Limb (tissue), 2 donors: ENCODE measurements around the gene EHMT1.
"Not testable (repeated sequence)": the region's sequence is repeated elsewhere in the genome, so short reads cannot be mapped to it uniquely, and the experiment has no call there.

ENCODE experiments used
- DNase-seq, 2 donors: peaks; one replicate each; pipeline ENCODE4 v3.0.0-alpha.2; 2016; ENCODE audit errors: extremely low spot score in 2 of 2

Gene EHMT1

GRCh38 chr9:137590469-137591383, 28.1 kb upstream of the EHMT1 start, which contains the start of gene ZMYND19:
Gene ZMYND19, minus strand, starts transcription at chr9:137590512. Its CDS starts 249 bp downstream, at chr9:137590263.
- peak; percentile 94 to 96 for DNase-seq

DNA sequence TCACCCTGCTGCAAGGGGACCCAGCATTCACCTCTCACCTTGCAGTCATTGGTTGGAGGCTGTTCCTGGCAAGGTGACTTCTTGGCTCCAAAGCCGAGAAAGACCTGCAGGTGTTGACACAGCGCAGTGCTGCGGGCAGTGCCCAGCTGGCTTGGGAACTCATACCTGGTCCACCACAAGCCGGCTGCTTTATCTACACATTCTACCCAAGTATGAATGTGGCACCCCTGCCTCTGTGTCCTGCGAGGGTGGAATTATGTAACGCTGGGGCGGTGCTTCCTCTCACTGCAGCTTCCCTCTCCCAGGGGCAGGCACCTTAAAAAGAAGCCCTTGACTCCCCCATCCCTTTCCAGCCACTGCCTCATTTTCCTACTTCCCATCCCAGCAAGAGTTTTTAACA, 26.0 kb upstream of the EHMT1 start:
- no peak for DNase-seq

GRCh38 chr9:137593176-137593575, 25.6 kb upstream of the EHMT1 start:
- DNase-seq, result no peak

GRCh38 chr9:137596577-137596976, 22.2 kb upstream of the EHMT1 start:
- not testable (repeated sequence) for DNase-seq

DNA sequence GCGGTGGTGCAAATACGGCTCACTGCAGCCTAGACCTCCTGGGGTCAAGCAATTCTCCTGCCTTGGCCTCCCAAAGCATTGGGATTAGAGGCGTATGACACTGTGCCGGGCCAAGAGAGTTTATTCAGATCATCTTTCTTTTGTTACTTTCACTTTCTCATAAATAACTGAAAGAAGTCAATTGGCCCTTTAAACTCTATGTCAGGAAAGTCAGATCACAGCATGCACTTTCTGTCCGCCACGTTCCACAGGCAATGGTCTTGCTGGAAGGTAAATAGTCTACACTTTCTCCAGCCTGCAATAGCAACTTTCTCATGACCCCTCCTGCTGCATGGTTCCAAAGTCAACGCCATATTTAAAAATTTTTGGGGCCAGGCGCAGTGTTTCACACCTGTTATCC, 19.9 kb upstream of the EHMT1 start:
- no peak for DNase-seq

DNA sequence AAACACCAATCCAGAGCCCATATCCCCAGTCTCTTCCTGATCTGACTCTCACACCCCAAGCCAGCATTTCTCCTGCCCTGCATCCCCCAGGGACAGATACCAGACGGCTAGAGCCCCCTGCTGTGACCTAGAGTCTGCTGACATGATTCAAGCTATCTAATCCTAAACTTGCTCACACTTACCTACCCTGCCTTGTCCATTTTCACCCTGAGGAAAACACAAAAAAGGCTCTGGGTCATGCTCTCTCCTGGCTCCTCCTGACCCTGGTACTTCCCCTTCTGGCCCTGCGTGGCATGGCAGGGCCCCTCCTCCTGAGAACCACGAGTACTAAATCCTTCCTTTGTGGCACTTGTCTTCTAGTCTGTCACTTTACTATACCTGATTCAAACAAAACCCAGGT, 16.1 kb upstream of the EHMT1 start:
- DNase-seq, result no peak

GRCh38 chr9:137603879-137604278, 14.9 kb upstream of the EHMT1 start:
- DNase-seq, result no peak

GRCh38 chr9:137604345-137605086, 14.3 kb upstream of the EHMT1 start:
- DNase-seq, result no peak

- DNase-seq, result peak; percentile 86 to 99
These were observed 13.4 kb upstream of the EHMT1 start, which contains the start of gene ARRDC1 for GRCh38 chr9:137605121-137606004. Gene ARRDC1, plus strand, starts transcription at chr9:137605686. Its CDS starts 32 bp downstream, at chr9:137605718.

DNA sequence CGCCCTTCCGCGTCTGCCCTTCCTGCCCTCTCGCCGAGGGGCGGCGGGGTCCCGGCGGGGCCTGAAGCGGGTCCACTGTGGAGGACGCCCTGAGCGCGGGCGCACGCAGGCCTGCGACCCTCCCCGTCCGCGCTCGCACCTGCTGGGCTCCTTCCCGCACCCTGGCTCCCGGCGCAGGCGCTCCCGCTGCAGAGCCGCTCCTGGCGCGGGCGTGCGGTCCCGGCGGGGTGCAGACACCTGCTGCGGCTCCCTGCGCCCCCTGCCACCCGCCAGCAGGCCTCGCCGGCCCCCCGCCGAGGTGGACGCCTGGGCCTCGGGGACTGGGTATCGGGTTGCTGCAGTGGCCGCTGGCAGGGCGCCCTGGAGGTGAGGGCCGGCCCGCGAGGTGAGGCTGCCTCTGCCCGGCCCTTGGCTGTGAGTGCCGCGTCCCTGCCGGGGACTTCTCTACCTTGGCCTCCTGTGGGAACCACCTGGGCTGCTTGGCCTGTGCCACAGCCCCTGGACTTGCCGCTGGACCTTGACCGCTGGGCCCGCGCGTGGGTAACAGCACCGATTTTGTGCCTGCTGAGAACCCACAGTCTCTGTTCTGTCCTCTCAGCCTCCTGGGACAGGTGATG, 12.7 kb upstream of the EHMT1 start:
- DNase-seq, result peak in 1 of 2 donors; percentile 70

DNA sequence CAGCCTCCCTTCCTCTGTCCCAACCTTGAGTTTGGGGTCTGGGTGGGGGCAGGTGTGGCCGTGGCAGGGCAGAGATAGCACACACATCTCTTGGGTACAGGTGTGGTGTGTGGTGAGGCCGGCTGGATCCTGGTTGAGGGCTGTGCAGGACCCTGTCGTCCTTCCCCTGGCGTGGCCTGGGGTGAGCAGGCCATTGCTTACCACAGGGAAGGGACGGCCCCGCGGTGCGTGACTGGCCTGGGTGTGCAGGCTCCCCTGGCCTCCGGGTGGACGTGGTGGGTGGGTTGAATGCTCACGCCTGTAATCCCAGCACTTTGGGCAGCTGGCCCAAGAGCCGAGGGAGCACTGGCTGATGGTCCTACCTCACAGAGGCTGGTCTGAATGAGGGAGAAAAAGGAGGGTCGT, 12.1 kb upstream of the EHMT1 start:
- no peak for DNase-seq

GRCh38 chr9:137607141-137607857, 11.5 kb upstream of the EHMT1 start:
- no peak for DNase-seq

DNA sequence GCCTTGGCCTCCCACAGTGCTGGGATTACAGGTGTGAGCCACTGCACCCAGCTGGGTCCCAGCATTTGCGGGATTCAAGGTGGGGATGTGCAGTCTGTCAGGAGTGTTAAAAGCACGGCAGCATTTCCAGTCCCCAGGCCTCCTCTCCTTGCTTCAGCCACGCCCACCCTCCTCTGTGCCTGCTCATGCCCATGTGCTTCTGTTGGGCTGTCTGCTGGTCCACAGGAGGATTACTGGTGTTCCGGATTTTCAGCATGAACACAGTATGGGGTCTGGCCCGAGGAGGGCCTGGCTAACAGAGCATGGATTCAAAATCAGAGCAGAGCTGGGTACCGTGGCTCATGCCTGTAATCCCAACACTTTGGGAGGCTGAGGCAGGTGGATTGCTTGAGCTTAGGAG, 7.9 kb upstream of the EHMT1 start:
- no peak for DNase-seq

GRCh38 chr9:137611623-137612609, 6.9 kb upstream of the EHMT1 start:
- DNase-seq, result no peak

DNA sequence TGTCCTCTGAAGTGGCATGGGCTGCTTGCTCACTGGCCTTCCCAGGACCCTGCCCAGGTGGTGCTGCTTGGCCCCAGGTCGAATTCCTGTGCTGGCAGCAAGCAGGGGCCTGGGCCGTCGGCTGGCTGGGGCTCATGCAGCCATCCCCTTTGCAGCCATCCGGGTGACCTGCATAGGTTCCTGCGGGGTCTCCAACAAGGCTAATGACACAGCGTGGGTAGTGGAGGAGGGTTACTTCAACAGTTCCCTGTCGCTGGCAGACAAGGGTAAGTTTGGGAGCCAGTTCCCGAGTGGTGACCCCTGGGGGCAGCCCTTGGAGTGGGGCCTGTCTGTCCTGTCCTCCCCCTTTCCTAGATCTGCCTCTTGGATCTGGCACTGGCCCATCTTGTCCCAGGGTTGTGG, 6.1 kb upstream of the EHMT1 start:
- no peak for DNase-seq

DNA sequence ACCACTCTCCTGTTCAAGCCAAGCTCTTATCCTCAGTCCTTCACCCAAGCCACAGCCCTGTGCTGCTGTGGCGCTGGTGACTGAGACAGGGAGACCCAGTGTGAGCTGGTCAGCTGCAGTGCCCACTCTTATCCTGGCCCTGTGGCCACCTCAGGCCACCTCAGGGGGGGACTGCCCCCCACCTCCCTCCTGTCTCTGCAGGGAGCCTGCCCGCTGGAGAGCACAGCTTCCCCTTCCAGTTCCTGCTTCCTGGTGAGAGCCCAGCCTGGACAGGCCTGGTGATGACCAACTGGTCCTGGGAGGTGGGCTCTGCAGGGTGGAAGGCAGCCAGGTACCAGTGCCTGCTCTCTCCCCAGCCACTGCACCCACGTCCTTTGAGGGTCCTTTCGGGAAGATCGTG, 5.5 kb upstream of the EHMT1 start:
- DNase-seq, result no peak

GRCh38 chr9:137613738-137614523, 4.9 kb upstream of the EHMT1 start:
- no peak for DNase-seq
